Panc1 (cell line): Measurements from ENCODE around the gene CMKLR1.

Experiments
- POLR2AphosphoS5 ChIP-seq: IDR thresholded peaks from 2 replicates; pipeline ENCODE4 v1.6.1; 2012; ENCODE audit warnings: mild to moderate bottlenecking, low read depth, low read length, moderate library complexity
- REST ChIP-seq, 2 experiments: IDR thresholded peaks; 2 replicates each; pipeline ENCODE4 v1.6.1; 2011 to 2012; ENCODE audit warnings: low read depth in 2 of 2, control low read depth in 1 of 2, low read length in 1 of 2, mild to moderate bottlenecking in 1 of 2, moderate library complexity in 1 of 2; ENCODE audit not compliant: insufficient read depth in 1 of 2
- SIN3A ChIP-seq: IDR thresholded peaks from 2 replicates; pipeline ENCODE4 v1.6.1; 2012; ENCODE audit warnings: low read depth, mild to moderate bottlenecking, low read length, moderate library complexity, borderline replicate concordance; ENCODE audit not compliant: insufficient read depth
- TF ChIP-seq, protein P1 (sequence below): fragments of 450-650 bp; IDR thresholded peaks from 2 replicates; pipeline ENCODE4 v1.5.1; 2017; ENCODE audit warnings: mild to moderate bottlenecking

DNA sequence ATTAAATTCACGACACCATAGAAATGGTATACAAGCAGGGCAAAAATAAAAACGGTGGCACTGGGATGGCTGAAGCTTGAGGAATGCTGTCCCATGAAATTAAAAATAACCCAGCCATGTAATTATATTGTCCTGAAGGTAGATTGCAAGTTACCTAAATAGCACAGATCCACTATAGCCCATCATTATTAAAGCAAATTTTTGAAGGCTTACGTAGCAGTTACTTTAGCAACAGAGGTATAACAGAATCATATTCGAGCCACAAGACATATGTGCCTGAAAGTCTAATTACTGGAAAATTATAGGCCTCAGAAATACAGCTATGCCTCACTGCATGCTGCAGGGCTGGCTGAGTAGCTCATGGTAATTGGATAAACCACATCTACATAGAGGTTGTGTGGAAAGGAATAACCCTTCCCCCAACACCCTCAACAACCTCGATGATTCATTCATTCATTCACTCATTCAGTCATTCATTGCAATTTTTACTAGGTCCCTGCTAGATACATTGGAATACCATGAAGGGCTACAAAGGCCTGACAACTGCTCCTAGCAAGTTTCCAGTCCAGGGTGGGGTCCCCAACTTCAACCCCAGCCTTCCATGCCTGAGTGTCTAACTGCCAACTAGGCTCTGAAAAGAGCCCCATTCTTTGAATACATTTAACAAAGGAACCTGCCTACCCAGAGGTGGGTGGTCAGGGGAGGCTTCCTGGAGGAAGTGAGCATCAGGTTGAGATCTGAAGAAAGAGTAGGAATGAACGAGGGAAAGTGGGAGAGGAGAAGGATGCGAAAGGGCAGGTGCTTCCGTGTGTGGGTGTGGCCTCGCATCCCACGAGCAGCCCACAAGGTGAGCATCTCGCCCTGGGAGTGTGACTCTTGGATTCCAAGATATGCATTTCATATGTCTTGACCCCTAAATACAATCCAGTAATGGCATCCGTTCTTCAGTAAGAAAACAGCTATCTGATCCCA lies 18.0 kb upstream of the CMKLR1 start:
- TF ChIP-seq, protein P1, sequence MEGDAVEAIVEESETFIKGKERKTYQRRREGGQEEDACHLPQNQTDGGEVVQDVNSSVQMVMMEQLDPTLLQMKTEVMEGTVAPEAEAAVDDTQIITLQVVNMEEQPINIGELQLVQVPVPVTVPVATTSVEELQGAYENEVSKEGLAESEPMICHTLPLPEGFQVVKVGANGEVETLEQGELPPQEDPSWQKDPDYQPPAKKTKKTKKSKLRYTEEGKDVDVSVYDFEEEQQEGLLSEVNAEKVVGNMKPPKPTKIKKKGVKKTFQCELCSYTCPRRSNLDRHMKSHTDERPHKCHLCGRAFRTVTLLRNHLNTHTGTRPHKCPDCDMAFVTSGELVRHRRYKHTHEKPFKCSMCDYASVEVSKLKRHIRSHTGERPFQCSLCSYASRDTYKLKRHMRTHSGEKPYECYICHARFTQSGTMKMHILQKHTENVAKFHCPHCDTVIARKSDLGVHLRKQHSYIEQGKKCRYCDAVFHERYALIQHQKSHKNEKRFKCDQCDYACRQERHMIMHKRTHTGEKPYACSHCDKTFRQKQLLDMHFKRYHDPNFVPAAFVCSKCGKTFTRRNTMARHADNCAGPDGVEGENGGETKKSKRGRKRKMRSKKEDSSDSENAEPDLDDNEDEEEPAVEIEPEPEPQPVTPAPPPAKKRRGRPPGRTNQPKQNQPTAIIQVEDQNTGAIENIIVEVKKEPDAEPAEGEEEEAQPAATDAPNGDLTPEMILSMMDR, result no peak
- TF ChIP-seq REST (IDR thresholded peaks at IDR 0.05; ENCODE audit: insufficient read depth in 1 of 2, low read depth in 2 of 2, low read length in 1 of 2) (no peak), POLR2AphosphoS5 (no peak), SIN3A (no peak)
